22Rv1 (cell line): Measurements from ENCODE around the gene PANX2.

Experiments
- H3K27ac ChIP-seq: fragments of 450-650 bp; 2 replicates; pipeline ENCODE4 v1.5.1; 2017
- ZFX ChIP-seq: fragments of 450-650 bp; IDR thresholded peaks from 2 replicates; pipeline ENCODE4 v1.6.1; 2017; ENCODE audit warnings: antibody characterized with exemption, borderline replicate concordance
- TF ChIP-seq, protein P1 (sequence below): fragments of 450-650 bp; IDR thresholded peaks from 2 replicates; pipeline ENCODE4 v1.5.1; 2017; ENCODE audit warnings: mild to moderate bottlenecking

Gene PANX2, protein sequence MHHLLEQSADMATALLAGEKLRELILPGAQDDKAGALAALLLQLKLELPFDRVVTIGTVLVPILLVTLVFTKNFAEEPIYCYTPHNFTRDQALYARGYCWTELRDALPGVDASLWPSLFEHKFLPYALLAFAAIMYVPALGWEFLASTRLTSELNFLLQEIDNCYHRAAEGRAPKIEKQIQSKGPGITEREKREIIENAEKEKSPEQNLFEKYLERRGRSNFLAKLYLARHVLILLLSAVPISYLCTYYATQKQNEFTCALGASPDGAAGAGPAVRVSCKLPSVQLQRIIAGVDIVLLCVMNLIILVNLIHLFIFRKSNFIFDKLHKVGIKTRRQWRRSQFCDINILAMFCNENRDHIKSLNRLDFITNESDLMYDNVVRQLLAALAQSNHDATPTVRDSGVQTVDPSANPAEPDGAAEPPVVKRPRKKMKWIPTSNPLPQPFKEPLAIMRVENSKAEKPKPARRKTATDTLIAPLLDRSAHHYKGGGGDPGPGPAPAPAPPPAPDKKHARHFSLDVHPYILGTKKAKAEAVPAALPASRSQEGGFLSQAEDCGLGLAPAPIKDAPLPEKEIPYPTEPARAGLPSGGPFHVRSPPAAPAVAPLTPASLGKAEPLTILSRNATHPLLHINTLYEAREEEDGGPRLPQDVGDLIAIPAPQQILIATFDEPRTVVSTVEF

DNA sequence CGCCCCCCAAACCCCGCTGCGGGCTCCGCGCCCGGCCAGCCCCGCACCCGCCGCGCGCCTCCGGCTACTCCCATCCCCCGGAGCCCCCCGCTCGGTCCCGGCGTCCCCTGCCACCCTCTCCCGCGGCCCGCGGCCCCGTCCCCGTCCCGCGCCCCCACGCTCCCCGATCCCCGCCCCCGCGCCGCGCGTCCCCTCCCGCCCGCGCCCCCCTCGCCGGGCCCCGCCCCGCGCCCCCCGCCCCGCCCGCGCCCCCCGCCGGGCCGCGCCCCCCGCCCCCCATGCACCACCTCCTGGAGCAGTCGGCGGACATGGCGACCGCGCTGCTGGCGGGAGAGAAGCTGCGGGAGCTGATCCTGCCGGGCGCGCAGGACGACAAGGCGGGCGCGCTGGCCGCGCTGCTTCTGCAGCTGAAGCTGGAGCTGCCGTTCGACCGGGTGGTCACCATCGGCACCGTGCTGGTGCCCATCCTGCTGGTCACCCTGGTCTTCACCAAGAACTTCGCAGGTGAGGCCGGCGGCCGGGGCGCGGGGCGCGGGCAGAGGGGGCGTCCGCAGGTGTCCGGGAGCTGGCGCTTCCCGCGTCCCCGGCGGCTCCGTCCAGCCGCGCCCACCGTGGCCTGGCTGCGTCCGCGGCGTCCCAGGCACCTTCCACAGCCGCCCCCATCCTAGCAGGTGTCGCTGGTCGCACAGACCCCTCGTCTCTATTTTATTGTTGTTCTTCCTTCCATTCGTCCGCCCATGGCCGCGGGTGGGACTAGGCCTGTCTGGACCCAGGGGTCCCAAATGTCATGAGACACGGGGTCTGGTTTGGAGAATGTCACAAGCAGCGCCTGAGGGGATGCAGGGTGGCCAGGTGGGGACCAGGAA is at the start of gene PANX2:
Gene PANX2, plus strand, starts transcription at position 279 of the 866 bp plus-strand sequence. Its CDS starts 0 bp downstream, at position 279.
- H3K27ac ChIP-seq: peak within 1 kb of the TSS; percentile 68
- TF ChIP-seq, protein P1, sequence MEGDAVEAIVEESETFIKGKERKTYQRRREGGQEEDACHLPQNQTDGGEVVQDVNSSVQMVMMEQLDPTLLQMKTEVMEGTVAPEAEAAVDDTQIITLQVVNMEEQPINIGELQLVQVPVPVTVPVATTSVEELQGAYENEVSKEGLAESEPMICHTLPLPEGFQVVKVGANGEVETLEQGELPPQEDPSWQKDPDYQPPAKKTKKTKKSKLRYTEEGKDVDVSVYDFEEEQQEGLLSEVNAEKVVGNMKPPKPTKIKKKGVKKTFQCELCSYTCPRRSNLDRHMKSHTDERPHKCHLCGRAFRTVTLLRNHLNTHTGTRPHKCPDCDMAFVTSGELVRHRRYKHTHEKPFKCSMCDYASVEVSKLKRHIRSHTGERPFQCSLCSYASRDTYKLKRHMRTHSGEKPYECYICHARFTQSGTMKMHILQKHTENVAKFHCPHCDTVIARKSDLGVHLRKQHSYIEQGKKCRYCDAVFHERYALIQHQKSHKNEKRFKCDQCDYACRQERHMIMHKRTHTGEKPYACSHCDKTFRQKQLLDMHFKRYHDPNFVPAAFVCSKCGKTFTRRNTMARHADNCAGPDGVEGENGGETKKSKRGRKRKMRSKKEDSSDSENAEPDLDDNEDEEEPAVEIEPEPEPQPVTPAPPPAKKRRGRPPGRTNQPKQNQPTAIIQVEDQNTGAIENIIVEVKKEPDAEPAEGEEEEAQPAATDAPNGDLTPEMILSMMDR: no peak
- no peak for TF ChIP-seq ZFX

- TF ChIP-seq ZFX: no peak
- TF ChIP-seq, protein P1: no peak
- no peak overlapping the region for H3K27ac ChIP-seq
Observed at GRCh38 chr22:50121202-50121740, 49.3 kb upstream of the PANX2 start.

DNA sequence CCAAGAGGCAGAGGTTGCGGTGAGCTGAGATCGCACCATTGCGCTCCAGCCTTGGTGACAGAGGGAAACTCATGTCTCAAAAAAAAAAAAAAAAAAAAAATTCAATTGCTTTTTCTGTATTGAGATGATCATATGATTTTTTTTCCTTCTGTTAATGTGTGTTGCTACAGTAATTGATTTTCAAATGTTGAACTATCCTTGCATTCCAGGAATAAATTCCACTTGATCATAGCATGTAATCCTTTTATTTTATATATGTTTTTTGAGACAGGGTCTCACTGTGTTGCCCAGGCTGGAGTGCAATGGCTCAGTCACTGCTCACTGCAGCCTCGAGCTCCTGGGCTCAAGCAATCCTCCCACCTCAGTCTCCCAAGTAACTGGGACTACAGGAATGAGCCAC is 47.4 kb upstream of the PANX2 start:
- TF ChIP-seq, protein P1: no peak
- no peak for TF ChIP-seq ZFX
- H3K27ac ChIP-seq: no peak overlapping the region

DNA sequence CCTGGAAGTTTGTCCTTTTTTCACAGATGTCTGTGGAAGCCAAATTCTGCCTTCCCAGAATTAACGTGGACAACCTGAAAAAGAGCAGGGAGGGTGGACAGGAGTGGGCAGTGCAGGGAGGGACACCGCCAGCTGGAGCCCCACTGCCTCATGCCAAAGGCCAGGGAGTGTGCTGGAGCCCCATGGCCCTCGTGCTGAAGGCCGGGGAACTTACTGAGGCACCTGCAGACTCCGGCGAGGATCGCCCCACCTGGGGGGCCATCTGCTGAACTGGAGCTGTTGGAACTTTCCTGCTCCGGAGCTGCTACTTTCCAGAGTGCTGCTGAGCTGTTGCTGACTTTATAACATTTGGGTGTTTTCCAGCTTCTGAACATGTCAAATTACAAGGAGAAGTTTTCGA is 45.5 kb upstream of the PANX2 start:
- H3K27ac ChIP-seq: no peak overlapping the region

GRCh38 chr22:50129121-50129736 is 41.3 kb upstream of the PANX2 start:
- no peak overlapping the region for H3K27ac ChIP-seq
- TF ChIP-seq, protein P1: no peak
- no peak for TF ChIP-seq ZFX

More for the DNA sequence above, 45.5 kb upstream of the PANX2 start:
- TF ChIP-seq, protein P1: no peak
- TF ChIP-seq ZFX: no peak

DNA sequence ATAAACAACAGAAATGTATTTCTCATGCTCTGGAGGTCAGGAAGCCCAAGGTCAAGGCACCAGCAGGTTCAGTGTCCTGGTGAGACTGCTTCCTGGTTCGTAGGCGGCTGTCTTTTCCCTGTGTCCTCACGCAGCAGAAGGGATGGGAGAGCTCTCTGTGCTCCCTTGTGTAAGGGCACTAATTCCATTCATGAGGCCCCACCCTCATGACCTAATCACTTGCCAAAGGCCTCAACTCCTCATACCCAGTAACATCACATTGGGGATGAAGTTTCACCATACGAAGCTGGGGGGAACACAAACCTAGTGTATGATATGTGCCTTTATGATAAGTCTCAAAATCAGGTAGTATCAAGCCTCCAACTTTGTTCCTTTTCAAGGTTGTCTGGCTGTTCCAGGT is 38.6 kb upstream of the PANX2 start:
- H3K27ac ChIP-seq: no peak overlapping the region
- TF ChIP-seq ZFX: no peak
- TF ChIP-seq, protein P1: no peak
